ENCODE measurements around the gene DCBLD2.

DCBLD2 gene

GRCh38 chr3:98827221-98827920 lies 74.1 kb downstream of the DCBLD2 start:
- DNase-seq, result no peak

- DNase-seq, result no peak
Measured at GRCh38 chr3:98826126-98826525, 75.4 kb downstream of the DCBLD2 start.

- no peak for DNase-seq
Measured at GRCh38 chr3:98824256-98824655, 77.2 kb downstream of the DCBLD2 start.

- DNase-seq, result no peak
Measured at GRCh38 chr3:98823791-98824190, 77.7 kb downstream of the DCBLD2 start.

- DNase-seq, result no peak
Measured at GRCh38 chr3:98821063-98821462, 80.4 kb downstream of the DCBLD2 start.

- no peak for DNase-seq
Measured at GRCh38 chr3:98817547-98818041, 83.9 kb downstream of the DCBLD2 start.

GRCh38 chr3:98814817-98815420 lies 86.6 kb downstream of the DCBLD2 start:
- no peak for DNase-seq

GRCh38 chr3:98812851-98813374 lies 88.6 kb downstream of the DCBLD2 start:
- DNase-seq, result no peak

- no peak for DNase-seq
Measured at GRCh38 chr3:98811048-98811447, 90.4 kb downstream of the DCBLD2 start.

- DNase-seq, result no peak
Measured at GRCh38 chr3:98809557-98809956, 91.9 kb downstream of the DCBLD2 start.

GRCh38 chr3:98808071-98808470 lies 93.4 kb downstream of the DCBLD2 start:
- no peak for DNase-seq

GRCh38 chr3:98807561-98807960 lies 93.9 kb downstream of the DCBLD2 start:
- DNase-seq, result no peak

GRCh38 chr3:98807011-98807410 lies 94.5 kb downstream of the DCBLD2 start:
- DNase-seq, result no peak

GRCh38 chr3:98806521-98806920 lies 95.0 kb downstream of the DCBLD2 start:
- DNase-seq, result no peak

GRCh38 chr3:98805571-98805970 lies 95.9 kb downstream of the DCBLD2 start:
- DNase-seq, result no peak

GRCh38 chr3:98801043-98801747 lies 100.3 kb downstream of the DCBLD2 start:
- no peak for DNase-seq

- DNase-seq, result no peak
Measured at GRCh38 chr3:98800401-98800800, 101.1 kb downstream of the DCBLD2 start.

- DNase-seq, result no peak
Measured at GRCh38 chr3:98799479-98799878, 102.0 kb downstream of the DCBLD2 start.

GRCh38 chr3:98798820-98799219 lies 102.7 kb downstream of the DCBLD2 start:
- DNase-seq, result no peak

GRCh38 chr3:98797905-98798304 lies 103.6 kb downstream of the DCBLD2 start:
- DNase-seq, result no peak

- no peak for DNase-seq
Measured at GRCh38 chr3:98796334-98796733, 105.2 kb downstream of the DCBLD2 start.

GRCh38 chr3:98793971-98794370 lies 107.5 kb downstream of the DCBLD2 start:
- DNase-seq, result no peak
